Right lobe of liver (tissue), 6 donors: ENCODE measurements around the gene HELZ. TPM values are rescaled to one million over a fixed set of nuclear protein-coding genes. Genes with fewer than 3 reads are reported as not detected.

Source experiments
- ATAC-seq, 4 donors: fragments of 200-7000 bp; cut with Tn5 transposase; one replicate each; pipeline ENCODE4 v1.9.1; 2020; ENCODE audit warnings: mild to moderate bottlenecking in 4 of 4, moderate library complexity in 4 of 4
- DNase-seq, 3 donors: peaks; one replicate each; pipeline ENCODE4 v3.0.0-alpha.2; 2020
- H3K27ac ChIP-seq, 3 donors: fragments of 200-600 bp; one replicate each; pipeline ENCODE4 v1.8.0; 2022
- H3K27me3 ChIP-seq, 2 donors: fragments of 200-600 bp; one replicate each; pipeline ENCODE4 v1.8.0; 2022
- H3K36me3 ChIP-seq, 4 donors: fragments of 200-600 bp; sonication (generic) in 1 of 4; one replicate each; pipeline versions ENCODE4 v1.5.1 to v1.8.0; 2017 to 2022; ENCODE audit warnings: control low read depth in 1 of 4
- H3K4me1 ChIP-seq, 4 donors: fragments of 200-600 bp; sonication (generic) in 1 of 4; one replicate each; pipeline versions ENCODE4 v1.5.1 to v1.8.0; 2017 to 2022; ENCODE audit warnings: control low read depth in 1 of 4
- H3K4me3 ChIP-seq, 3 donors: fragments of 200-600 bp; one replicate each; pipeline ENCODE4 v1.8.0; 2022
- H3K9me3 ChIP-seq, 4 donors: fragments of 200-600 bp; sonication (generic) in 1 of 4; one replicate each; pipeline versions ENCODE4 v1.5.1 to v1.8.0; 2017 to 2022; ENCODE audit warnings: control low read depth in 1 of 4
- POLR2A ChIP-seq: fragments of 450-650 bp; IDR thresholded peaks from one replicate; pipeline ENCODE4 v1.6.1; 2017; ENCODE audit warnings: antibody characterized with exemption, mild to moderate bottlenecking
- WGBS: methylation state at CpG from one replicate; pipeline ENCODE4 v1.1.6; 2018; ENCODE audit warnings: low coverage, low lambda C conversion rate; ENCODE audit not compliant: insufficient coverage; ENCODE audit errors: missing lambda C conversion rate; 5-methylcytosine and 5-hydroxymethylcytosine counted together
- intact Hi-C, 2 donors: fragments of 100-400 bp; cut with DNase I; formaldehyde crosslinking; loops; one replicate each; pipeline versions ENCODE4 v1.11.2 to v1.14.1; 2022
- total RNA-seq, 6 experiments: library from RNA; depleted of rRNA in 2 of 6; stranded (reverse); fragments of >200 nt in 2 of 6; fragmentation: NEBNext Ultra II Directional in 3 of 6; extraction: Animal tissue kit (Norgen Biotek cat#: 25700) in 3 of 6; gene quantifications; one replicate each; pipeline versions ENCODE4 v1.1.0 to v1.2.4, GENCODE V29; 2016 to 2023
- TF ChIP-seq, protein P1 (sequence below), 4 donors: fragments of 200-600 bp in 3 of 4; fragments of 450-650 bp in 1 of 4; IDR thresholded peaks; one replicate each; pipeline versions ENCODE4 v1.5.1 to v1.8.0; 2016 to 2022; ENCODE audit warnings: antibody characterized with exemption in 4 of 4, mild to moderate bottlenecking in 2 of 4
- donor health status: DM: no; HTN: yes; CAD: no.
- donor health status: DM: no; HTN: no; CAD: no.
- donor health status: DM: no; HTN: no; CAD: no.
- donor health status: DM: no; HTN: yes; CAD: no.
- donor health status: DM: no; HTN: yes; CAD: no.

Gene HELZ
- total RNA-seq, 6 experiments from 2014 or later, result 24.2 to 33.6 (median 30.9) TPM

DNA sequence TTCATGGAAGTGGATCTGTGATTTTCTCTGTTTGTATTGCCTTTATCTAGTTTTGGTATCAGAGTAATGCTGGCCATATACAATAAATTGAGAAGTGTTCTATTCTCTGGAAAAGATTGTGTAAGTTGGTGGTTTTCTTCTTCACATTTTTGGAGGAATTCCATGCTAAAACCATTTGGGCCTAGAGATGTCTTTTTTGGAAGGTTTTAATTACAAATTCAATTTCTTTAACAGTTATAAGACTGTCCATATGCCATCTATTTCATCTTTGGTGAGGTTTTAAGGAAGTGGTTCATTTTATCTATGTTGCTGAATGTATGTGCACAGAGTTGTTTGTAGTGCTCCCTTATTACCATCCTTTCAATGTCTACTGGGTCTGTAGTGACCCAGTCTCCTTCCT, 154.7 kb downstream of the HELZ start:
- Histone ChIP-seq H3K4me1 (no peaks in the 10 kb centered on the region), H3K9me3 (no peaks in the 10 kb centered on the region), H3K27me3 (no peaks in the 10 kb centered on the region), H3K36me3 (peaks cover 0 to 22% (median 4%) of the 10 kb centered on the region in 4 donors), H3K4me3 (no peak overlapping the region), H3K27ac (no peak overlapping the region)
- TF ChIP-seq POLR2A, result no peak
- TF ChIP-seq, protein P1, sequence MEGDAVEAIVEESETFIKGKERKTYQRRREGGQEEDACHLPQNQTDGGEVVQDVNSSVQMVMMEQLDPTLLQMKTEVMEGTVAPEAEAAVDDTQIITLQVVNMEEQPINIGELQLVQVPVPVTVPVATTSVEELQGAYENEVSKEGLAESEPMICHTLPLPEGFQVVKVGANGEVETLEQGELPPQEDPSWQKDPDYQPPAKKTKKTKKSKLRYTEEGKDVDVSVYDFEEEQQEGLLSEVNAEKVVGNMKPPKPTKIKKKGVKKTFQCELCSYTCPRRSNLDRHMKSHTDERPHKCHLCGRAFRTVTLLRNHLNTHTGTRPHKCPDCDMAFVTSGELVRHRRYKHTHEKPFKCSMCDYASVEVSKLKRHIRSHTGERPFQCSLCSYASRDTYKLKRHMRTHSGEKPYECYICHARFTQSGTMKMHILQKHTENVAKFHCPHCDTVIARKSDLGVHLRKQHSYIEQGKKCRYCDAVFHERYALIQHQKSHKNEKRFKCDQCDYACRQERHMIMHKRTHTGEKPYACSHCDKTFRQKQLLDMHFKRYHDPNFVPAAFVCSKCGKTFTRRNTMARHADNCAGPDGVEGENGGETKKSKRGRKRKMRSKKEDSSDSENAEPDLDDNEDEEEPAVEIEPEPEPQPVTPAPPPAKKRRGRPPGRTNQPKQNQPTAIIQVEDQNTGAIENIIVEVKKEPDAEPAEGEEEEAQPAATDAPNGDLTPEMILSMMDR (IDR thresholded peaks at IDR 0.05), result no peak
- DNase-seq (no peak), ATAC-seq (no peak)
- intact Hi-C loops, result no loop called here

DNA sequence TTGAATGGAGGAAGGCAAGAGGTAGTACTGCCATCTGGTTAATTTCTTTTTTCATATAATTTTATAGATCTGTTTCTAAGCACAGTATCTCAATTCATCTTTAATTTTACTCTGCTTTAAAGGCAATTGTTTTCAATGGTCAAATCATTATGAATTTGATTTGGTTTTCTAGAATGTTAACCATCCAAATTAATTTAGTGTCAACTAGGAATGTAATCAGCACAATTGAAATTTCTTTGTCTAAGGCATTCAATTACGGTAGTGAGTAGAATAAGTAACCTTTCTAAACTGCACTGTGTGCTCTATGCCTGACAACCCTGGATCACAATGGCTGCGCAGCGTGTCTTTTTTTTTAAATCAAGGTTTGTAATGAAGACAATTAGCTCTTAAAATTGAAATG, 156.4 kb downstream of the HELZ start:
- intact Hi-C loops, result no loop called here
- ATAC-seq (no peak), DNase-seq (no peak)
- H3K27me3 ChIP-seq, result no peaks in the 10 kb centered on the region
- 95% methylated on average over 3 of the region's 3 CpGs for WGBS
- peaks cover 0 to 22% (median 4%) of the 10 kb centered on the region in 4 donors for H3K36me3 ChIP-seq
- no peaks in the 10 kb centered on the region for H3K9me3 ChIP-seq
- TF ChIP-seq POLR2A, result no peak
- TF ChIP-seq, protein P1 (IDR thresholded peaks at IDR 0.05), result no peak
- no peak overlapping the region for H3K4me3 ChIP-seq
- no peak overlapping the region for H3K27ac ChIP-seq
- no peaks in the 10 kb centered on the region for H3K4me1 ChIP-seq

DNA sequence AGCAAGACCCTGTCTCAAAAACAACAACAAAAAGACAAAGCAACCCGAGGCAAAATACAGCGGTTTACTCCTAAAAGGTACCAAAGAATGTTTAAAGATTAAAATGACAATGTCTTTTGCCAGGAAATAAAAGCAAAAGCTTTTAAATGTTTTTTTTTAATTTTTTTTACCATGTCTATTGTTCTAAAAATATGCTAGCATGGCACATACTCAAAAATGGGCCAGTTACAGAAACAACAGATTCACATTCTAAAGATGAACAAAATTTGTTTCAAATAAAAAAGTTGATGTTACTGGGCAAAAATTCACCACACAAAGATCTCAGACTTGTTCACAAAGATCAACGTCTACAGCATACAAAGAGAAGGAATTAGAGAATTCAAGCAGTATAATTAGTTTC, 159.6 kb downstream of the HELZ start:
- DNase-seq, result no peak
- H3K4me1 ChIP-seq, result no peaks in the 10 kb centered on the region
- H3K36me3 ChIP-seq, result peaks cover 0 to 22% (median 4%) of the 10 kb centered on the region in 4 donors
- no peaks in the 10 kb centered on the region for H3K9me3 ChIP-seq
- H3K27ac ChIP-seq, result no peak overlapping the region
- WGBS, result 74% methylated on average over 3 of the region's 3 CpGs
- intact Hi-C loops, result no loop called here
- ATAC-seq, result no peak
- H3K27me3 ChIP-seq, result no peaks in the 10 kb centered on the region
- no peak overlapping the region for H3K4me3 ChIP-seq
- TF ChIP-seq, protein P1 (IDR thresholded peaks at IDR 0.05), result no peak
- no peak for TF ChIP-seq POLR2A

DNA sequence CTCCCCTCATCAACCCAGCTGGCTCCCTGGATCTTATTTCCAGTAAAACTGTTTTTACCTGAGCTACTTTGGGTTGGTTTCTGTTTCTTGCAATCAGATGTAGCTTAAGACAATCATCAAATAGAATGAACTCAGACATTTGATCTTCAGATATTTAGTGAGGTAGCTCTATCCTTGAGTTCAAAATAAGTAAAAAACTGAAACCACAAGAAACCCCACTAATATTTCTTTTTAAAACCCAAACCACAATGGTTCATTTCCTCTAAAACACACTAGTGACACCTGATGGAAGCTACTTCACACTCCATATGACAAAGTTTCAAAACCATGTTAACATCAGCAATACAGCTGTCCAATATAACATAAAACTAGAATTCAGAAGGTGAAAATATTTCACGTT, 162.9 kb downstream of the HELZ start:
- intact Hi-C loops, result no loop called here
- H3K27ac ChIP-seq, result no peak overlapping the region
- TF ChIP-seq, protein P1 (IDR thresholded peaks at IDR 0.05), result peak in 1 of 4 donors; percentile 15
- TF ChIP-seq POLR2A, result no peak
- H3K27me3 ChIP-seq, result no peaks in the 10 kb centered on the region
- WGBS, result 43% methylated on average over 1 of the region's 1 CpG
- DNase-seq (no peak), ATAC-seq (no peak)
- peaks cover 0 to 20% (median 3%) of the 10 kb centered on the region in 4 donors for H3K36me3 ChIP-seq
- no peaks in the 10 kb centered on the region for H3K9me3 ChIP-seq
- H3K4me3 ChIP-seq, result no peak overlapping the region
- H3K4me1 ChIP-seq, result peaks cover 0 to 20% (median 4%) of the 10 kb centered on the region in 4 donors

DNA sequence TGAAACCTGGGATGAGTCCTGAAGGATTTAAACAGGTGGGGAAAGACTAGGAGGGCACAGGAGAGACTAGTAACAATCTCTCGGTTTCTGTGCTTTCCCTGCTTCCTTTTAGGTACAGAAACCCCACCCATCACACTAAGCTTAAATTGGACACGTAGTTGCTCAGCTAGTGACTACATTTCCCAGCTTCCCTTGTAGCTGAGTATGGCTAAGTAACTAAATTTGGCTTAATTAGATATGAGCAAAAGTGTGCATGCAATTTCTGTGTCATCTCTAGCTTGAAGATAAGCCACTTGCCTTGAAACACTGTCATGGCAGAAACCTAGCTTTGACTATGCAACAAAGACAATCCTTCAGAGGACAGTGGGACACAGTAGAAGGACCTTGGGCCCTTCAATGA, 164.2 kb downstream of the HELZ start:
- no peaks in the 10 kb centered on the region for H3K9me3 ChIP-seq
- no peak overlapping the region for H3K27ac ChIP-seq
- H3K4me3 ChIP-seq, result no peak overlapping the region
- WGBS, result 91% methylated on average over 2 of the region's 2 CpGs
- peaks cover 0 to 8% (median 0%) of the 10 kb centered on the region in 4 donors for H3K36me3 ChIP-seq
- H3K4me1 ChIP-seq, result peaks cover 0 to 29% (median 8%) of the 10 kb centered on the region in 4 donors
- H3K27me3 ChIP-seq, result no peaks in the 10 kb centered on the region
- ATAC-seq (no peak), DNase-seq (no peak)
- intact Hi-C loops, result no loop called here
- no peak for TF ChIP-seq POLR2A
- TF ChIP-seq, protein P1 (IDR thresholded peaks at IDR 0.05), result no peak
